ENCODE data around the gene KRT33B.

DNA sequence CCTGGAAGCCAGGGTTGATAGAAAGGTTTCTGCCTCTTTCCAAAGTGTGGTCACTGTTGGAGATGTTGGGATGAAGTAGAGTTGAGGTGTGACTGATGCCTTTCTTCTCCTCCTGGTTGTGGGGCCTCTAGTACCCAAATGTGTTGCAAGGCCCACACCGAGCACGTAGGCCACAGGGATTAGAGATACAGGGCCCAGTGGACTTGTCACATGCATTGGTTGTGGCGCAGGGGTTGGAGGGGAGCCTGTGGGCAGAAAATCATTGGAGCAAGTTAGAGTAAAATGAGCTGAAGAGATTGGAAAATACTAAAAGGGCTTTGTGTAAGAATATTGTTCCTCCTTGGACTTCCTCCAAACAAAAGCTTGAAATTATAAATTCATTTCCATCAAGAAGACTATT, 23.6 kb downstream of the KRT33B start:
- TF ChIP-seq, protein P1, sequence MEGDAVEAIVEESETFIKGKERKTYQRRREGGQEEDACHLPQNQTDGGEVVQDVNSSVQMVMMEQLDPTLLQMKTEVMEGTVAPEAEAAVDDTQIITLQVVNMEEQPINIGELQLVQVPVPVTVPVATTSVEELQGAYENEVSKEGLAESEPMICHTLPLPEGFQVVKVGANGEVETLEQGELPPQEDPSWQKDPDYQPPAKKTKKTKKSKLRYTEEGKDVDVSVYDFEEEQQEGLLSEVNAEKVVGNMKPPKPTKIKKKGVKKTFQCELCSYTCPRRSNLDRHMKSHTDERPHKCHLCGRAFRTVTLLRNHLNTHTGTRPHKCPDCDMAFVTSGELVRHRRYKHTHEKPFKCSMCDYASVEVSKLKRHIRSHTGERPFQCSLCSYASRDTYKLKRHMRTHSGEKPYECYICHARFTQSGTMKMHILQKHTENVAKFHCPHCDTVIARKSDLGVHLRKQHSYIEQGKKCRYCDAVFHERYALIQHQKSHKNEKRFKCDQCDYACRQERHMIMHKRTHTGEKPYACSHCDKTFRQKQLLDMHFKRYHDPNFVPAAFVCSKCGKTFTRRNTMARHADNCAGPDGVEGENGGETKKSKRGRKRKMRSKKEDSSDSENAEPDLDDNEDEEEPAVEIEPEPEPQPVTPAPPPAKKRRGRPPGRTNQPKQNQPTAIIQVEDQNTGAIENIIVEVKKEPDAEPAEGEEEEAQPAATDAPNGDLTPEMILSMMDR (IDR thresholded peaks at IDR 0.05 in 2 of 3, conservative IDR thresholded peaks at IDR 0.05 in 1 of 3; ENCODE audit: control insufficient read depth in 2 of 3, extremely low read depth in 1 of 3, insufficient read depth in 1 of 3, low read depth in 3 of 3, low read length in 3 of 3) = no peak
- TF ChIP-seq YY1 (IDR thresholded peaks at IDR 0.05; ENCODE audit: low read depth, low read length) (no peak), YBX1 (IDR thresholded peaks at IDR 0.05) (no peak), CEBPZ (IDR thresholded peaks at IDR 0.05; ENCODE audit: low read depth, low read length) (no peak), TAF1 (IDR thresholded peaks at IDR 0.05; ENCODE audit: borderline replicate concordance, low read depth, low read length) (no peak)
- TF ChIP-seq, protein P2, sequence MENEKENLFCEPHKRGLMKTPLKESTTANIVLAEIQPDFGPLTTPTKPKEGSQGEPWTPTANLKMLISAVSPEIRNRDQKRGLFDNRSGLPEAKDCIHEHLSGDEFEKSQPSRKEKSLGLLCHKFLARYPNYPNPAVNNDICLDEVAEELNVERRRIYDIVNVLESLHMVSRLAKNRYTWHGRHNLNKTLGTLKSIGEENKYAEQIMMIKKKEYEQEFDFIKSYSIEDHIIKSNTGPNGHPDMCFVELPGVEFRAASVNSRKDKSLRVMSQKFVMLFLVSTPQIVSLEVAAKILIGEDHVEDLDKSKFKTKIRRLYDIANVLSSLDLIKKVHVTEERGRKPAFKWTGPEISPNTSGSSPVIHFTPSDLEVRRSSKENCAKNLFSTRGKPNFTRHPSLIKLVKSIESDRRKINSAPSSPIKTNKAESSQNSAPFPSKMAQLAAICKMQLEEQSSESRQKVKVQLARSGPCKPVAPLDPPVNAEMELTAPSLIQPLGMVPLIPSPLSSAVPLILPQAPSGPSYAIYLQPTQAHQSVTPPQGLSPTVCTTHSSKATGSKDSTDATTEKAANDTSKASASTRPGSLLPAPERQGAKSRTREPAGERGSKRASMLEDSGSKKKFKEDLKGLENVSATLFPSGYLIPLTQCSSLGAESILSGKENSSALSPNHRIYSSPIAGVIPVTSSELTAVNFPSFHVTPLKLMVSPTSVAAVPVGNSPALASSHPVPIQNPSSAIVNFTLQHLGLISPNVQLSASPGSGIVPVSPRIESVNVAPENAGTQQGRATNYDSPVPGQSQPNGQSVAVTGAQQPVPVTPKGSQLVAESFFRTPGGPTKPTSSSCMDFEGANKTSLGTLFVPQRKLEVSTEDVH (IDR thresholded peaks at IDR 0.05; ENCODE audit: low read depth, partially characterized antibody) = no peak

Measured in GM12878 (cell line).